Measurements from ENCODE around the gene CRIP1. TPM values are rescaled to one million over a fixed set of nuclear protein-coding genes. Genes with fewer than 3 reads are reported as not detected.

The CRIP1 gene
- total RNA-seq, 1 experiment from 2014 or later = not detected

GRCh38 chr14:105505101-105505500, 18.4 kb downstream of the CRIP1 start:
- DNase-seq (ENCODE audit: low spot score) = no peak

GRCh38 chr14:105507247-105507646, 20.6 kb downstream of the CRIP1 start:
- DNase-seq (ENCODE audit: low spot score) = no peak

GRCh38 chr14:105508069-105508468, 21.4 kb downstream of the CRIP1 start:
- no peak for DNase-seq (ENCODE audit: low spot score)

GRCh38 chr14:105508601-105509000, 21.9 kb downstream of the CRIP1 start:
- no peak for DNase-seq (ENCODE audit: low spot score)

- no peak for DNase-seq (ENCODE audit: low spot score)
Measured at GRCh38 chr14:105517096-105517495, 30.4 kb downstream of the CRIP1 start.

- DNase-seq (ENCODE audit: low spot score) = no peak
Measured at GRCh38 chr14:105519946-105520698, 33.4 kb downstream of the CRIP1 start.

GRCh38 chr14:105525326-105525725, 38.6 kb downstream of the CRIP1 start:
- no peak for DNase-seq (ENCODE audit: low spot score)

- no peak for DNase-seq (ENCODE audit: low spot score)
Measured at GRCh38 chr14:105525861-105526775, 39.4 kb downstream of the CRIP1 start, which contains the start of gene TMEM121. TMEM121 (plus strand) TSS chr14:105526583; CDS start chr14:105528835, 2,252 bp downstream.

- DNase-seq (ENCODE audit: low spot score) = no peak
Measured at GRCh38 chr14:105526776-105527380, 40.2 kb downstream of the CRIP1 start.

GRCh38 chr14:105527381-105527825, 40.7 kb downstream of the CRIP1 start:
- DNase-seq (ENCODE audit: low spot score) = no peak

- DNase-seq (ENCODE audit: low spot score) = no peak
Measured at GRCh38 chr14:105527826-105528585, 41.3 kb downstream of the CRIP1 start.

GRCh38 chr14:105528586-105529318, 42.1 kb downstream of the CRIP1 start:
- DNase-seq (ENCODE audit: low spot score) = no peak

- no peak for DNase-seq (ENCODE audit: low spot score)
Measured at GRCh38 chr14:105529319-105529568, 42.6 kb downstream of the CRIP1 start.

- DNase-seq (ENCODE audit: low spot score) = no peak
Measured at GRCh38 chr14:105529569-105530284, 43.0 kb downstream of the CRIP1 start.

GRCh38 chr14:105530285-105531087, 43.8 kb downstream of the CRIP1 start:
- no peak for DNase-seq (ENCODE audit: low spot score)

GRCh38 chr14:105531088-105531893, 44.6 kb downstream of the CRIP1 start:
- no peak for DNase-seq (ENCODE audit: low spot score)

- no peak for DNase-seq (ENCODE audit: low spot score)
Measured at GRCh38 chr14:105531894-105532623, 45.4 kb downstream of the CRIP1 start.

- no peak for DNase-seq (ENCODE audit: low spot score)
Measured at GRCh38 chr14:105532735-105533141, 46.1 kb downstream of the CRIP1 start.
